ENCODE results near the gene SYMPK. TPM values are rescaled to one million over a fixed set of nuclear protein-coding genes. Genes with fewer than 3 reads are reported as not detected.

SYMPK gene
- total and polyA plus RNA-seq, 9 donors, result 24.8 to 61.9 (median 50.1) TPM

- DNase-seq, result no peak
- Histone ChIP-seq H3K27me3 (no peaks in the 10 kb centered on the region), H3K36me3 (no peaks in the 10 kb centered on the region), H3K9me3 (no peaks in the 10 kb centered on the region), H3K4me1 (ENCODE audit: insufficient read depth) (no peaks in the 10 kb centered on the region), H3K27ac (no peak overlapping the region), H3K4me3 (no peak overlapping the region)
- TF ChIP-seq CTCF (IDR thresholded peaks at IDR 0.05) (no peak), POLR2A (IDR thresholded peaks at IDR 0.05) (no peak), EP300 (IDR thresholded peaks at IDR 0.05) (no peak)
- 66 to 73% (median 73%) methylated on average over 9 of the region's 9 CpGs for WGBS, 3 donors
- intact Hi-C loops (cut with DNase I), result no loop called here
These were observed 32.6 kb upstream of the SYMPK start for GRCh38 chr19:45895519-45895972.

- no peaks in the 10 kb centered on the region for H3K9me3 ChIP-seq
- TF ChIP-seq POLR2A (IDR thresholded peaks at IDR 0.05) (no peak), EP300 (IDR thresholded peaks at IDR 0.05) (no peak), CTCF (IDR thresholded peaks at IDR 0.05) (no peak)
- no peaks in the 10 kb centered on the region for H3K36me3 ChIP-seq
- DNase-seq, result no peak
- no peak overlapping the region for H3K27ac ChIP-seq
- WGBS, 3 donors, result 75 to 86% (median 82%) methylated on average over 17 of the region's 17 CpGs
- H3K4me3 ChIP-seq, result no peak overlapping the region
- H3K27me3 ChIP-seq, result no peaks in the 10 kb centered on the region
- intact Hi-C loops (cut with DNase I), result no loop called here
- peaks cover 2% of the 10 kb centered on the region for H3K4me1 ChIP-seq (ENCODE audit: insufficient read depth)
These were observed 27.9 kb upstream of the SYMPK start for GRCh38 chr19:45890877-45891276.

- Histone ChIP-seq H3K4me3 (no peak overlapping the region), H3K27me3 (no peaks in the 10 kb centered on the region), H3K36me3 (no peaks in the 10 kb centered on the region), H3K9me3 (no peaks in the 10 kb centered on the region), H3K4me1 (ENCODE audit: insufficient read depth) (peaks cover 9% of the 10 kb centered on the region), H3K27ac (no peak overlapping the region)
- TF ChIP-seq CTCF (IDR thresholded peaks at IDR 0.05) (no peak), POLR2A (IDR thresholded peaks at IDR 0.05) (no peak), EP300 (IDR thresholded peaks at IDR 0.05) (no peak)
- no peak for DNase-seq
- intact Hi-C loops (cut with DNase I), result loop anchor here in 1 of 4 donors (10.0 kb wide), 1 partner anchor 75 kb away; the partner anchor contains the start of gene RSPH6A
- 69 to 74% (median 71%) methylated on average over 6 of the region's 6 CpGs for WGBS, 3 donors
These were observed 26.4 kb upstream of the SYMPK start for GRCh38 chr19:45889210-45889885.

- intact Hi-C loops (cut with DNase I), result loop anchor here in 1 of 4 donors (10.0 kb wide), 1 partner anchor 72 kb away; the partner anchor contains the start of gene RSPH6A
- peak in 1 of 5 donors; percentile 35 for DNase-seq
- Histone ChIP-seq H3K4me1 (ENCODE audit: insufficient read depth) (peaks cover 23% of the 10 kb centered on the region), H3K36me3 (no peaks in the 10 kb centered on the region), H3K27ac (peak overlapping the region; percentile 62 to 88), H3K4me3 (peak overlapping the region; percentile 51), H3K9me3 (no peaks in the 10 kb centered on the region), H3K27me3 (no peaks in the 10 kb centered on the region)
- TF ChIP-seq POLR2A (IDR thresholded peaks at IDR 0.05) (no peak), CTCF (IDR thresholded peaks at IDR 0.05) (no peak), EP300 (IDR thresholded peaks at IDR 0.05) (no peak)
- 22 to 25% (median 23%) methylated on average over 10 of the region's 10 CpGs for WGBS, 3 donors
These were observed 24.3 kb upstream of the SYMPK start for GRCh38 chr19:45887200-45887710.

Measured in ovary (tissue), 9 donors.